GM12892 (cell line): ENCODE results near the gene MOSPD2.
A peak's percentile ranks its signal among the peaks of the same experiment; 100 is the strongest.

Experiments used
- DNase-seq: peaks from one replicate; pipeline ENCODE4 v3.0.0; 2011; ENCODE audit not compliant: insufficient read length
- FAIRE-seq: peaks from 2 replicates; lab custom pipeline; 2011; peaks lifted over from hg19 to GRCh38; lab: Jason Lieb, UNC
- POLR2A ChIP-seq: IDR thresholded peaks from 2 replicates; pipeline ENCODE4 v1.6.1; 2011; ENCODE audit warnings: low read depth, low read length, control low read depth
- POLR2AphosphoS5 ChIP-seq: IDR thresholded peaks from 2 replicates; pipeline ENCODE4 v1.6.1; 2011; ENCODE audit warnings: low read depth, low read length, control low read depth
- TAF1 ChIP-seq: IDR thresholded peaks from 2 replicates; pipeline ENCODE4 v1.6.1; 2011; ENCODE audit warnings: low read depth, mild to moderate bottlenecking, control low read depth, low read length, borderline replicate concordance

The MOSPD2 gene

GRCh38 chrX:14916017-14916674 lies 42.9 kb downstream of the MOSPD2 start:
- DNase-seq: no peak
- TF ChIP-seq TAF1 (no peak), POLR2AphosphoS5 (no peak), POLR2A (no peak)
- no peak for FAIRE-seq

DNA sequence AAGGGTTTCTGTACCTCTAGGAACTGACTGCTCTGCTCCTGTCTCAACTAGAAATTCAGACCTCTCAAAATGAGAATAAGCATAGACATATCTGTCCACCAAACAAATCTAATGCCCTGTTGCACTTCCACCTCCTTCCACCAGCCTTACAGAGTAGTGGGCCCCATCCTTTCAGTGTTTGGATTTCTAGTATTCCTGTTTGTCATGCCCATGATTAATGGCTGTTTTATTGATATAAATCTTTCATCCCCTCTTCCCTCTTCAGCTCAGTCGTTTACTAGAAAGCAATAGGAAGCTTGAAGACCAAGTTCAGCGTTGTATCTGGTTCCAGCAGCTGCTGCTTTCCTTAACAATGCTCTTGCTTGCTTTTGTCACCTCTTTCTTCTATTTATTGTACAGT lies 46.2 kb downstream of the MOSPD2 start:
- FAIRE-seq (no peak), DNase-seq (no peak)
- TF ChIP-seq POLR2AphosphoS5: no peak
- TF ChIP-seq TAF1: no peak
- TF ChIP-seq POLR2A: no peak

GRCh38 chrX:14920196-14920595 lies 47.0 kb downstream of the MOSPD2 start:
- FAIRE-seq (no peak), DNase-seq (no peak)
- TF ChIP-seq POLR2A (no peak), POLR2AphosphoS5 (no peak), TAF1 (no peak)

DNA sequence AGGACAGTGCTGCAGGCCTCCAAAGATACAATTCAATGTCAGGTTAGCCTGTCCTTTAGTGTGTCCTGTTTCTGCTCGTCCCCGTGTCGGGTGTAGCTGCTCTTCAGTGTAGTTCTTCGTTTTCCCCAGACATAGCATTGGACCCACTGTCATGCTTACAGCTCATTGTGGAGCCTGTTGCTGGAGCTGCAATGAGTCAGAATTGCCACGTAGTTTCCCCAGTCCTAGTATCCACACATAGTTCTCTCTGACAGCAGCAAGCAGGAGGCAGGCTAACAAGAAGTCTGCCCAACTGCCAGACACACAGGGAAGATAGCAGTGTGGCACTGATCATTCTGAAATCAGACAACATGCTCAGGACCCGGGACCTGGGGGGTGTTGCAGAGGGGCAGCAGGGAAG lies 49.2 kb downstream of the MOSPD2 start:
- DNase-seq (no peak), FAIRE-seq (peak; percentile 67)
- no peak for TF ChIP-seq TAF1
- no peak for TF ChIP-seq POLR2AphosphoS5
- no peak for TF ChIP-seq POLR2A

DNA sequence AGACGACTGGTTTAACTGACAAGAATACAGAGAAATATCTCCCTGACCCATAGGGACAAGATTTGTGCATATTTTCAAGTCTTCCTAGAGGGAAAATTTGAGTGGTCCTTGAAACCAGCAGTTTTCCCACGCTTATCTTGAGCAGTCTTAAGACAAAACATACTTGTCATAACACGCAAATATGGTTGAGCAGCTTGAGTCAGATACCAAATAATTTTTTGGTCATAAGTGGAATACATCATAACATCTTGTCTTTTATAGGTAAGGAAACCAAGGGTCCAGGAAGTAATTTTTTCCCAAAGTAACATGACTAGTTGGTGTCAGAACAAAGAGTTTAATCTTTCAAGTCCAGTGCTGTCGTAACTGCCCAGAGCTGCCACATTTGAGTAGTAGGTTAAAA lies 50.5 kb downstream of the MOSPD2 start:
- TF ChIP-seq TAF1 (no peak), POLR2AphosphoS5 (no peak), POLR2A (no peak)
- DNase-seq (no peak), FAIRE-seq (no peak)

GRCh38 chrX:14926471-14926870 lies 53.2 kb downstream of the MOSPD2 start:
- DNase-seq (no peak), FAIRE-seq (no peak)
- TF ChIP-seq POLR2A: no peak
- TF ChIP-seq POLR2AphosphoS5: no peak
- no peak for TF ChIP-seq TAF1

GRCh38 chrX:14927401-14927800 lies 54.2 kb downstream of the MOSPD2 start:
- FAIRE-seq (no peak), DNase-seq (no peak)
- no peak for TF ChIP-seq TAF1
- no peak for TF ChIP-seq POLR2AphosphoS5
- no peak for TF ChIP-seq POLR2A

DNA sequence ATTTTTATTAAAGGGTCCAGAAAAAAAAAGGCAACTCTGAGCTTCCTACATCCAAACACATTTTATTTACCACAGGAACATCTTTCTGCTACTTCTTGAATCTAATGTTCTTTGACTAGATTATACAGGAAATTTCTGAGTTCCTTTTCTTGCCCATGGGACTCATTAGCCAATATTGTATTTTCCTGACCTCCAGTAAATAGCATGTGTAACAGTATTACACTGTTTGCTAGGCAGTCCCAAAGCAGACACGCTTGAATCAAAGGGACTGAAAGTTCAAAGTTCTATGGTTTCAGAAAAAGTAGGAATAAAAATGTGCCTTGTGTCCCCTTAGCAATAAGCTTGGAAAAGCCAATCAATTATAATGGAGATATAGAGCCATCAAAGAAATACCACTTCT lies 57.4 kb downstream of the MOSPD2 start:
- no peak for DNase-seq
- no peak for FAIRE-seq
- TF ChIP-seq TAF1 (no peak), POLR2A (no peak), POLR2AphosphoS5 (no peak)

DNA sequence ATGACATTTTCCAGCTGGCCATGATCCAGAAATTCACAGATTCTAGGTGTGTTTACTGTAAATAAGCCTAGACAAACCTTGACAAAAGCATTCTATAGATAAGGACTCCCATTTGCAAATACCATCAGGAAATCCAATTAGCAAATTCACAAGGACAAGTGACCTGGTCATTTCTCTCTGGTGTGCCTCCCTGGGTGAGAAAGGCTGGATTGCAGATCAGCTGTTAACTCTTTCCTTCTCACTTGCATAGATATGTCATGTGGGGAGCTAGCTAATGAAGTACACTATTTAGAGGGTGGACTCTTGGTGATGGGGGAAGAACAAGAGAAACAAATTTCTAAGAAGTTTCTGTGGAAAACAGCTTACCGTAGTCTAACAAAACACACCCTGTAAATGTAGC lies 58.9 kb downstream of the MOSPD2 start:
- DNase-seq (no peak), FAIRE-seq (no peak)
- TF ChIP-seq TAF1 (no peak), POLR2AphosphoS5 (no peak), POLR2A (no peak)

- TF ChIP-seq POLR2AphosphoS5 (no peak), POLR2A (no peak)
- no peak for DNase-seq
- no peak for FAIRE-seq
These were observed 61.2 kb downstream of the MOSPD2 start for GRCh38 chrX:14934423-14934822.

DNA sequence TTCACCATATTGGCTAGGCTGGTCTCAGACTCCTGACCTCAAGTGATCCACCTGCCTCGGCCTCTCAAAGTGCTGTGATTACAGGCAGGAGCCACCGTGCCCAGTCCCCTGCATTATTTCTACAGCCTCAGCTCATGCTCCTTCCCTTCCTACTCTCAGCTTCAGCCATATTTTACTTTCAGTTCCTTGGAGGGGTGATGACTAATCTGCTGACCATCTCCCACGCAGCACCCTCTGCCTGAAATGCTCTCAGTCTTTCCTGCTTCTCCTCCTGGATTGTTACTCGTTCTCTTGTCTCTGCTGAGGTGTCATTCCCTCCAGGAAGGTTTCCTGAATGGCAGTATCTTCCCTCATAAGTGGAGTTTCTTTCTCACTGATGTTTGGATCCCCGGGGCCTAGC lies 63.3 kb downstream of the MOSPD2 start:
- DNase-seq (no peak), FAIRE-seq (no peak)
- TF ChIP-seq POLR2A (no peak), POLR2AphosphoS5 (no peak), TAF1 (no peak)

DNA sequence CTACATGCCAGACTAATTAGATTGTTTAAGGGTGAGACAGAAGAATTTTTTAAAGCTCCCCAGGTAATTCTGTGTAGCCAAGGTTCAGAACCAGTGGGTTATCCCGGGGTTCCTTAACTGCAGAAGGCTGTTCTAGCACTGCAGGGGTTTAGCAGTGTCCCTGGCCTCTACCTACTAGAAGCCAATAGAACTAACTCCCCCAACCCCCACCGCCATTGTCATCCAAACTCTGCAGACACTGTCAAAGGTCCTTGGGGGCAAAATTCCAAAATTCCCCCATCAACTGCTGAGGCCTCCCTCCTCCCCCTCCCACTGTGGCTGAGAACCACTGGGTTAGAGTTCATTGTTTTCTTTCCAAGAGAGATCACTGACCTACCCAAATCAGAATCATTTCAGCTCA lies 66.4 kb downstream of the MOSPD2 start:
- FAIRE-seq (no peak), DNase-seq (no peak)
- TF ChIP-seq TAF1: no peak
- TF ChIP-seq POLR2A: no peak
- no peak for TF ChIP-seq POLR2AphosphoS5
